Colonic mucosa (tissue), 4 donors: ENCODE results near the gene PERM1. TPM values are rescaled to one million over a fixed set of nuclear protein-coding genes. Genes with fewer than 3 reads are reported as not detected.

Experiments used
- DNase-seq: peaks from one replicate; pipeline ENCODE4 v3.0.0-alpha.2; 2020
- H3K27ac ChIP-seq: fragments of 200-600 bp; one replicate; pipeline ENCODE4 v1.8.0; 2021
- H3K27me3 ChIP-seq: fragments of 200-600 bp; one replicate; pipeline ENCODE4 v1.8.0; 2021
- H3K36me3 ChIP-seq: fragments of 200-600 bp; one replicate; pipeline ENCODE4 v1.8.0; 2021
- H3K4me1 ChIP-seq: fragments of 200-600 bp; one replicate; pipeline ENCODE4 v1.8.0; 2021; ENCODE audit warnings: mild to moderate bottlenecking
- H3K4me3 ChIP-seq: fragments of 200-600 bp; one replicate; pipeline ENCODE4 v1.8.0; 2021
- H3K9ac ChIP-seq, 2 donors: one replicate each; pipeline ENCODE4 v1.7.0; 2013; ENCODE audit warnings: control low read depth in 2 of 2, low read depth in 2 of 2, low read length in 2 of 2
- H3K9me3 ChIP-seq: fragments of 200-600 bp; one replicate; pipeline ENCODE4 v1.8.0; 2021
- intact Hi-C: fragments of 100-400 bp; cut with DNase I; formaldehyde crosslinking; loops from one replicate; pipeline ENCODE4 v1.14.1; 2022
- total RNA-seq, 2 donors: library from RNA; stranded (reverse); fragmentation: NEBNext Ultra II Directional in 1 of 2; extraction: Animal tissue kit (Norgen Biotek cat#: 25700) in 1 of 2; gene quantifications; one replicate each; pipeline ENCODE4 v1.2.1, GENCODE V29; 2021
- TF ChIP-seq, protein P1 (sequence below): fragments of 200-600 bp; IDR thresholded peaks from one replicate; pipeline ENCODE4 v1.8.0; 2022; ENCODE audit warnings: antibody characterized with exemption, mild to moderate bottlenecking
- donor health status: healthy.
- donor health status: DM: no; HTN: no; CAD: no.
- donor health status: DM: no; HTN: no; CAD: no.

Gene PERM1
- total RNA-seq, 2 donors from 2014 or later, result not detected

DNA sequence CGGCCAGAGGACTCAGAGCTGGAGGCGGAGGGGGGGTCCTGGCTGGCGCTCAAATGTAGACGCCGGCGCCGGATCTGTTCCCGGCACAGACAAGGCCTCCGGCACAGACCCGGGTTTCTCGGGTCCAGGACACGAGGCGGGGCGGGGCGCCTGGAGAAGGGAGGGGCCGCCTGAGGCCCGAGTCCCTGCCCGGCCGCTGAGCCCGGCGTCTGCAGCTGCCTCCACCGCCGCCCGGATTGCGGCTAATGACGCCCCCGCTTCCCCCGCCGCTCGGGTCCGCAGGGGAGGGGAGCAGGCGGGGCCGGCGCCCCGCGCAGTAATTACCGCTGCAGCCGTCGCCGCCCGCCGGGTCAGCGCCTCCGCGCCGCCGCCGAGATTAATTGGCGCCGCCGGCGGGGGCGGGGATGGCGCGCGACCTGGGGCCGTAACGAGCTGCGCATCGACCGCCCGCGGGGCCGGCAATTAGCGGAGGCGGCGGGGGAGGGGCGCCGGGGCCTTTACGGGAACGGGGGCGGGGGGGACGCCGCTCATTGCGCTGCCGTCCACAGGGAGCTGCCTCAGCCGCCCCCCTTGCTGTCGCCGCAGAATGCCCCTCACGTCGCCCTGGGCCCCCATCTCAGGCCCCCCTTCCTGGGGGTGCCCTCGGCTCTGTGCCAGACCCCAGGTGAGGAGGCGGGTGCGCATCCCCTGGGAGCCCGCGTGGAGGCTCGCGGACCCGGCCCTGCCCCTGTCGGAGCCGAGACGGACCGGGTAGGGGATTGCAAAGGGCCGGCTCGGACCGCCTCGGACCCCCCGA is 40.1 kb downstream of the PERM1 start:
- DNase-seq, result peak; percentile 69
- H3K27ac ChIP-seq, result peak overlapping the region; percentile 65
- intact Hi-C loops, result no loop called here
- H3K9me3 ChIP-seq, result no peaks in the 10 kb centered on the region
- H3K4me1 ChIP-seq, result peaks cover 14% of the 10 kb centered on the region
- H3K4me3 ChIP-seq, result peak overlapping the region; percentile 32
- no peaks in the 10 kb centered on the region for H3K36me3 ChIP-seq
- peaks cover 52% of the 10 kb centered on the region for H3K27me3 ChIP-seq
- TF ChIP-seq, protein P1, sequence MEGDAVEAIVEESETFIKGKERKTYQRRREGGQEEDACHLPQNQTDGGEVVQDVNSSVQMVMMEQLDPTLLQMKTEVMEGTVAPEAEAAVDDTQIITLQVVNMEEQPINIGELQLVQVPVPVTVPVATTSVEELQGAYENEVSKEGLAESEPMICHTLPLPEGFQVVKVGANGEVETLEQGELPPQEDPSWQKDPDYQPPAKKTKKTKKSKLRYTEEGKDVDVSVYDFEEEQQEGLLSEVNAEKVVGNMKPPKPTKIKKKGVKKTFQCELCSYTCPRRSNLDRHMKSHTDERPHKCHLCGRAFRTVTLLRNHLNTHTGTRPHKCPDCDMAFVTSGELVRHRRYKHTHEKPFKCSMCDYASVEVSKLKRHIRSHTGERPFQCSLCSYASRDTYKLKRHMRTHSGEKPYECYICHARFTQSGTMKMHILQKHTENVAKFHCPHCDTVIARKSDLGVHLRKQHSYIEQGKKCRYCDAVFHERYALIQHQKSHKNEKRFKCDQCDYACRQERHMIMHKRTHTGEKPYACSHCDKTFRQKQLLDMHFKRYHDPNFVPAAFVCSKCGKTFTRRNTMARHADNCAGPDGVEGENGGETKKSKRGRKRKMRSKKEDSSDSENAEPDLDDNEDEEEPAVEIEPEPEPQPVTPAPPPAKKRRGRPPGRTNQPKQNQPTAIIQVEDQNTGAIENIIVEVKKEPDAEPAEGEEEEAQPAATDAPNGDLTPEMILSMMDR, result no peak
- H3K9ac ChIP-seq, result peak overlapping the region in 1 of 2 donors; percentile 56

DNA sequence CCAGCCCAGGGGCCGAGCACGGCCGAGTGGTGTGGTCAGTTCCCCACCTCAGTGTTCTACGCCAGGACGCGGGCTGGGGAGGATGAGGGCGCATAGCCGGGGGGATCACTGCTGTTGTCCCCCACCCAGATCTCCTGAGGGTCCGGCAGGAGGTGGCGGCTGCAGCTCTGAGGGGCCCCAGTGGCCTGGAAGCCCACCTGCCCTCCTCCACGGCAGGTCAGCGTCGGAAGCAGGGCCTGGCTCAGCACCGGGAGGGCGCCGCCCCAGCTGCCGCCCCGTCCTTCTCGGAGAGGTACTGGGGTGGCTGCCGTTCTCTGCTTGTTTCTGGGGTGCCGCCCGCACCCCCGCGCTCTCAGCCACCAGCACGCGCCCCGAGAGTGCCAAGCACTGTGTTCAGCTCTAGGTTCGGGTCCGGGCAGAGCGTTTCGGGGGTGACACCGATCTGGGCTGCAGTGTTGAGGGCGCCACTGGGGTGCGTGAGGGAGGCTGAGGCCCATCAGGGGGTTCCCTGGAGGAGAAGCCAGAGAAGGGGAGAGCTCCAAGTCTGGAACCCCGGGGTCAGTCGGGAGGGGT is 40.8 kb downstream of the PERM1 start:
- Histone ChIP-seq H3K9me3 (no peaks in the 10 kb centered on the region), H3K36me3 (no peaks in the 10 kb centered on the region), H3K27me3 (peaks cover 57% of the 10 kb centered on the region), H3K27ac (peak overlapping the region; percentile 65), H3K4me3 (peak overlapping the region; percentile 32), H3K4me1 (peaks cover 14% of the 10 kb centered on the region), H3K9ac (peak overlapping the region in 1 of 2 donors; percentile 64)
- TF ChIP-seq, protein P1, result no peak
- DNase-seq, result no peak
- intact Hi-C loops, result no loop called here

DNA sequence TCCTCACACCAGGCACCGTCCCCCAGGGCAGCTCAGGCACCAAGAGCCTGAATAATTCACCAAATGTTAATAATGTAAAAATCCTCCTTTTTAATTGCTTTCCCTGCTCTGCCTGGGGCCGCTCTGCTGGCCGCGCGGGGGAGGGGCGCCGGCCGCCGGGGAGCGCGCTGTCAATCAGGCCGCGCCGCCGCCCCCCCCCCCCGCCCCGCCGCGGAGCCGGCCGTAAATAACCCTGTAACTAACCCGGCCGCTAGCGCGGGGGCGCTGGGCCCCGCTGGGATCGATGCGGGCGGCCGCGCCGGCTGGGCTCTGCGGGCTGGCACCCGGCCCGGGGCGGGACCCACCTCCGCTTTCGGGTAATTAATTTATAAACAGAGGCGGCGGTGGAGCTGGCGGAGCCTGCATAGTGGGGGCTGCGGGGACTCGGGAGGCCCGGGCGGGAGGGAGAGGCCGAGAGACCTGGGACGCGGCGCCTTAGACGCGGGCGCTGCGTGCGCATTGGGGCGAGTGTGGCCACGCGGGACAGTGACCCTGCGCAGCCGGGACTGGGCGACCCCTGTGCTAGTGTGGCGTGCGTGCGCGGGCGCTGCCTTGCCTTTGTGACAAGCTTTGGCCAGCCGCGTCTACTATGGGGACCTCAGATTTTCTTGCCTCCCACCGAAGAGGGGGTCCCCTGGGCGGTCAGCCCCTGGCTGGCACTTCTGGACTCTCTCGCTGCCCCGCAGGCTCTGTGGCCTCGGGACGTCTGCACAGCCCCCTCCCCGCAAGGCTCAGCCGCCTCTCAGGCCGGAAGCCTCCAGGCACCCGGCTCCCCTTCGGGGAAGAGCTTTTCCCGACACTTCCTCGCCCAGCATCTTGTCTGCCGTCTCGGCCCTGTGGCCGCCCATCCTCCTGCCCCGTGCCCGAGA is 41.5 kb downstream of the PERM1 start:
- peak; percentile 59 for DNase-seq
- TF ChIP-seq, protein P1, result no peak
- peaks cover 14% of the 10 kb centered on the region for H3K4me1 ChIP-seq
- H3K9me3 ChIP-seq, result no peaks in the 10 kb centered on the region
- H3K4me3 ChIP-seq, result peak overlapping the region; percentile 12
- H3K27me3 ChIP-seq, result peaks cover 64% of the 10 kb centered on the region
- peak overlapping the region in 1 of 2 donors; percentile 64 for H3K9ac ChIP-seq
- no peaks in the 10 kb centered on the region for H3K36me3 ChIP-seq
- intact Hi-C loops, result no loop called here
- peak overlapping the region; percentile 65 for H3K27ac ChIP-seq

DNA sequence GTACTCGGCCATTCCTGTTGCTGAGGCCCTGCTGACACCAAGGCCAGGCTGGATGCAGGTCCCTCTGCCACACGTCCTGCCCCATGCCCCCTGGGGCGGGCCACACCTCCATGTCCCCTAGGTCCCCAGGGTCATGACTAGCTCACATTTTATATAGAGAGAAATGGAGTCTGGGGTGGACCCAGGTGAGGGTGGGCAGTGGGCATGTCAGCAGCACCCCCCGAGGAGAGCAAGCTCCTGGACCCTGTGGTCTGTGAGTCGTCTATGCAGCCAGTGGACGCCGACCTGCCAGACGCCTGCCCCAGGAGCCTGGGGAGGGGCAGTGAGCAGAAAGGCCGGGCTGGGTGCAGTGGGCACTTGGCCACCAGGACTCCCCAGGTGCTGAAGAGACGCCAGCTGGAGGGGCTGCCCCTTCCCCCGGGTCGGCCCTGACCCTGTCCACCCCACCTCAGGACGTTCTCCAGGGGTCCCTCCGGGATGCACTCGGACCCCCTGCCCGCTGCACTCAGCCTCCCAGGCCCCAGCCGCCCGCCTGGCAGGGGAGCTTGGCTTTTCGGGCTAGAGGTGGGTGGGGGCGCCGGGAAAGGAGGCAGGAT is 42.3 kb downstream of the PERM1 start:
- no peaks in the 10 kb centered on the region for H3K36me3 ChIP-seq
- H3K9me3 ChIP-seq, result no peaks in the 10 kb centered on the region
- H3K4me1 ChIP-seq, result peaks cover 14% of the 10 kb centered on the region
- no peak for DNase-seq
- peaks cover 70% of the 10 kb centered on the region for H3K27me3 ChIP-seq
- H3K27ac ChIP-seq, result no peak overlapping the region
- intact Hi-C loops, result loop anchor here (2.0 kb wide), 1 partner anchor 35 kb away; no protein-coding TSS in a partner anchor
- peak overlapping the region in 1 of 2 donors; percentile 50 for H3K9ac ChIP-seq
- no peak overlapping the region for H3K4me3 ChIP-seq
- TF ChIP-seq, protein P1, result no peak
